GM23248 (cell line): ENCODE measurements around the gene SOX11. TPM values are rescaled to one million over a fixed set of nuclear protein-coding genes. Genes with fewer than 3 reads are reported as not detected.

Experiments
- DNase-seq: peaks from one replicate; pipeline ENCODE4 v3.0.0-alpha.2; 2015
- H2AFZ ChIP-seq: fragments of 200-600 bp; sonication (generic); 2 replicates; pipeline ENCODE4 v1.6.1; 2016; ENCODE audit warnings: antibody characterized with exemption
- H3F3A ChIP-seq: fragments of 200-600 bp; sonication (generic); 2 replicates; pipeline ENCODE4 v1.6.1; 2016; ENCODE audit warnings: mild to moderate bottlenecking, antibody characterized with exemption, mixed run types; ENCODE audit not compliant: insufficient read depth
- H3K27ac ChIP-seq: fragments of 200-600 bp; sonication (generic); 2 replicates; pipeline ENCODE4 v1.5.1; 2016; ENCODE audit warnings: mild to moderate bottlenecking
- H3K27me3 ChIP-seq: fragments of 200-600 bp; sonication (generic); replicated peaks from 2 replicates; pipeline ENCODE4 v1.6.1; 2016; ENCODE audit warnings: mild to moderate bottlenecking; ENCODE audit not compliant: insufficient read depth
- H3K36me3 ChIP-seq: fragments of 200-600 bp; sonication (generic); 2 replicates; pipeline ENCODE4 v1.6.1; 2016; ENCODE audit warnings: low read depth, mild to moderate bottlenecking
- H3K4me1 ChIP-seq: fragments of 200-600 bp; sonication (generic); 2 replicates; pipeline ENCODE4 v1.6.1; 2016; ENCODE audit warnings: mild to moderate bottlenecking; ENCODE audit not compliant: insufficient read depth
- H3K4me2 ChIP-seq: fragments of 200-600 bp; sonication (generic); one replicate; pipeline ENCODE4 v1.6.1; 2016; ENCODE audit warnings: mild to moderate bottlenecking; ENCODE audit not compliant: unreplicated experiment
- H3K4me3 ChIP-seq: fragments of 200-600 bp; sonication (generic); 2 replicates; pipeline ENCODE4 v1.5.1; 2016; ENCODE audit warnings: mild to moderate bottlenecking
- H3K79me2 ChIP-seq: fragments of 200-600 bp; sonication (generic); 2 replicates; pipeline ENCODE4 v1.6.1; 2016; ENCODE audit warnings: mild to moderate bottlenecking; ENCODE audit not compliant: insufficient read depth
- H3K9ac ChIP-seq: fragments of 200-600 bp; sonication (generic); 2 replicates; pipeline ENCODE4 v1.6.1; 2016; ENCODE audit warnings: mild to moderate bottlenecking
- H3K9me2 ChIP-seq: fragments of 200-600 bp; sonication (generic); 2 replicates; pipeline ENCODE4 v1.6.1; 2016; ENCODE audit warnings: mixed run types, mild to moderate bottlenecking, moderate library complexity; ENCODE audit not compliant: insufficient read depth
- H3K9me3 ChIP-seq: fragments of 200-600 bp; sonication (generic); one replicate; pipeline ENCODE4 v1.6.1; 2017; ENCODE audit warnings: low read depth
- H4K20me1 ChIP-seq: fragments of 200-600 bp; sonication (generic); 2 replicates; pipeline ENCODE4 v1.6.0; 2016; ENCODE audit not compliant: insufficient read depth
- EZH2 ChIP-seq: fragments of 200-600 bp; sonication (generic); IDR thresholded peaks from 2 replicates; pipeline ENCODE4 v1.6.1; 2018; ENCODE audit warnings: antibody characterized with exemption, mild to moderate bottlenecking; ENCODE audit not compliant: insufficient read depth, poor library complexity, severe bottlenecking
- EZH2phosphoT487 ChIP-seq: fragments of 200-600 bp; sonication (generic); IDR thresholded peaks from 2 replicates; pipeline ENCODE4 v1.6.1; 2018; ENCODE audit warnings: antibody characterized with exemption, moderate library complexity, mild to moderate bottlenecking, low read depth; ENCODE audit not compliant: insufficient read depth
- WGBS, 2 experiments: methylation state at CpG; one replicate each; pipeline ENCODE4 v1.1.6; 2015 to 2017; ENCODE audit warnings: low lambda C conversion rate in 2 of 2, low coverage in 1 of 2; ENCODE audit errors: missing lambda C conversion rate in 2 of 2; 5-methylcytosine and 5-hydroxymethylcytosine counted together
- in situ Hi-C: fragments of 300-500 bp; cut with MboI; formaldehyde crosslinking; loops from 2 replicates; pipeline ENCODE4 v1.15.0; 2020
- polyA plus RNA-seq: library from polyadenylated mRNA; unstranded; fragments of >200 nt; fragmentation: Nextera tagmentation; extraction: Ambion mirVana; gene quantifications from 2 replicates; pipeline ENCODE4 v1.2.1, GENCODE V29; 2016
- total RNA-seq: library from RNA; depleted of rRNA; stranded (reverse); fragments of >200 nt; shearing (Covaris generic); gene quantifications from 2 replicates; pipeline ENCODE4 v1.2.3, GENCODE V29; 2014

Gene SOX11
- total and polyA plus RNA-seq, 2 experiments from 2014 or later: under 0.01 to 0.08 TPM

- in situ Hi-C loops: no loop called here
- DNase-seq: peak; percentile 40
- no peaks in the 10 kb centered on the region for H3K9me2 ChIP-seq
- H4K20me1 ChIP-seq: no peaks in the 10 kb centered on the region
- H3K36me3 ChIP-seq: no peaks in the 10 kb centered on the region
- 1 to 3% methylated on average over 32 to 50 of the region's 65 CpGs for WGBS, 2 experiments
- no peaks in the 10 kb centered on the region for H3K9me3 ChIP-seq
- H3K9ac ChIP-seq: peak overlapping the region; percentile 57
- peak overlapping the region; percentile 67 for H3K4me3 ChIP-seq
- H2AFZ ChIP-seq: peak overlapping the region; percentile 58
- no peaks in the 10 kb centered on the region for H3F3A ChIP-seq
- H3K4me1 ChIP-seq: no peaks in the 10 kb centered on the region
- no peak for TF ChIP-seq EZH2
- no peak for TF ChIP-seq EZH2phosphoT487
- H3K79me2 ChIP-seq: no peaks in the 10 kb centered on the region
- H3K27ac ChIP-seq: no peak overlapping the region
- H3K4me2 ChIP-seq: peak overlapping the region; percentile 70
- peaks cover 38% of the 10 kb centered on the region for H3K27me3 ChIP-seq
Measured at GRCh38 chr2:5696404-5696944, 4.3 kb downstream of the SOX11 start.

- H4K20me1 ChIP-seq: no peaks in the 10 kb centered on the region
- H3K36me3 ChIP-seq: no peaks in the 10 kb centered on the region
- peak overlapping the region; percentile 58 for H2AFZ ChIP-seq
- H3K4me3 ChIP-seq: peak overlapping the region; percentile 67
- H3K4me2 ChIP-seq: peak overlapping the region; percentile 70
- TF ChIP-seq EZH2: no peak
- no peak for TF ChIP-seq EZH2phosphoT487
- DNase-seq: peak; percentile 44
- H3K9me2 ChIP-seq: no peaks in the 10 kb centered on the region
- H3K9me3 ChIP-seq: no peaks in the 10 kb centered on the region
- no peaks in the 10 kb centered on the region for H3K4me1 ChIP-seq
- peaks cover 36% of the 10 kb centered on the region for H3K27me3 ChIP-seq
- peak overlapping the region; percentile 57 for H3K9ac ChIP-seq
- no peak overlapping the region for H3K27ac ChIP-seq
- no peaks in the 10 kb centered on the region for H3K79me2 ChIP-seq
- H3F3A ChIP-seq: no peaks in the 10 kb centered on the region
- in situ Hi-C loops: no loop called here
- WGBS, 2 experiments: 5% methylated on average over 23 to 49 of the region's 49 CpGs
Measured at GRCh38 chr2:5696945-5697521, 4.8 kb downstream of the SOX11 start.

- Histone ChIP-seq H3K79me2 (no peaks in the 10 kb centered on the region), H3F3A (no peaks in the 10 kb centered on the region), H3K4me3 (no peak overlapping the region), H2AFZ (no peak overlapping the region), H3K9me2 (no peaks in the 10 kb centered on the region), H3K9ac (no peak overlapping the region), H3K4me2 (no peak overlapping the region), H3K4me1 (no peaks in the 10 kb centered on the region), H3K36me3 (no peaks in the 10 kb centered on the region), H3K27me3 (peaks cover 34% of the 10 kb centered on the region), H3K27ac (no peak overlapping the region), H3K9me3 (no peaks in the 10 kb centered on the region), H4K20me1 (no peaks in the 10 kb centered on the region)
- no peak for TF ChIP-seq EZH2phosphoT487
- no peak for TF ChIP-seq EZH2
- in situ Hi-C loops: no loop called here
- WGBS, 2 experiments: 80 to 81% methylated on average over 8 of the region's 8 CpGs
- DNase-seq: no peak
Measured at GRCh38 chr2:5697562-5697961, 5.4 kb downstream of the SOX11 start.

- H4K20me1 ChIP-seq: no peaks in the 10 kb centered on the region
- no peaks in the 10 kb centered on the region for H3K4me1 ChIP-seq
Measured at GRCh38 chr2:5698134-5698533, 6.0 kb downstream of the SOX11 start.

More at GRCh38 chr2:5698134-5698533, 6.0 kb downstream of the SOX11 start:
- 86 to 88% methylated on average over 4 of the region's 4 CpGs for WGBS, 2 experiments
- no peak overlapping the region for H3K27ac ChIP-seq
- no peak overlapping the region for H3K4me2 ChIP-seq
- H3F3A ChIP-seq: no peaks in the 10 kb centered on the region
- no peaks in the 10 kb centered on the region for H3K79me2 ChIP-seq
- H3K27me3 ChIP-seq: peaks cover 29% of the 10 kb centered on the region
- DNase-seq: no peak
- no peaks in the 10 kb centered on the region for H3K36me3 ChIP-seq
- H2AFZ ChIP-seq: no peak overlapping the region
- no peaks in the 10 kb centered on the region for H3K9me3 ChIP-seq
- no peak for TF ChIP-seq EZH2
- no peak for TF ChIP-seq EZH2phosphoT487
- in situ Hi-C loops: no loop called here
- no peak overlapping the region for H3K4me3 ChIP-seq
- H3K9ac ChIP-seq: no peak overlapping the region
- H3K9me2 ChIP-seq: no peaks in the 10 kb centered on the region
